GM18508 (cell line): Measurements from ENCODE around the gene KIF3A.

Experiments used
- ATAC-seq: cut with Tn5 transposase; IDR thresholded peaks from one replicate; pipeline ENCODE4 v1.9.1; 2021; ENCODE audit warnings: moderate number of reproducible peaks; ENCODE audit not compliant: insufficient read depth, unreplicated experiment

Gene KIF3A

DNA sequence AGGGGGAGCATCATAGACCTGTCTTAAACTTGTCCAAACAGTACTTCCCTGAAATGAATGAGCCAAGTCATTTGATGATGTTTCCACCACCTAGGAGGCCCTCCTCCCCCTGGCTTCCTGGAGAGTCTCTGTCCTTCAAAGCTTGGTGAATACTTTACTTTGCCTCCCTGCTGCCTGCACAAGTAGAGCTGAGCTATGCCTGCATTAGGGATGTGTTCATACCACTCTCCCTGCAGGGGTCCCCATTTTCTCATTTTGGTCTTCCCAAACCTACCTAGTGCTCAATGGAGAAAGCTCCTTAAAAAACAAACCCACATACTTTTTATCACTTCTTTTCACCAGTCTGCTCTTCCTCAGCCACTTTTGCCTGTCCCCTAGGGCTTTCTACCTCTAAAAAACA lies 17.6 kb upstream of the KIF3A start:
- ATAC-seq: no peak

- no peak for ATAC-seq
These were observed 16.8 kb upstream of the KIF3A start for GRCh38 chr5:132754111-132754510.

DNA sequence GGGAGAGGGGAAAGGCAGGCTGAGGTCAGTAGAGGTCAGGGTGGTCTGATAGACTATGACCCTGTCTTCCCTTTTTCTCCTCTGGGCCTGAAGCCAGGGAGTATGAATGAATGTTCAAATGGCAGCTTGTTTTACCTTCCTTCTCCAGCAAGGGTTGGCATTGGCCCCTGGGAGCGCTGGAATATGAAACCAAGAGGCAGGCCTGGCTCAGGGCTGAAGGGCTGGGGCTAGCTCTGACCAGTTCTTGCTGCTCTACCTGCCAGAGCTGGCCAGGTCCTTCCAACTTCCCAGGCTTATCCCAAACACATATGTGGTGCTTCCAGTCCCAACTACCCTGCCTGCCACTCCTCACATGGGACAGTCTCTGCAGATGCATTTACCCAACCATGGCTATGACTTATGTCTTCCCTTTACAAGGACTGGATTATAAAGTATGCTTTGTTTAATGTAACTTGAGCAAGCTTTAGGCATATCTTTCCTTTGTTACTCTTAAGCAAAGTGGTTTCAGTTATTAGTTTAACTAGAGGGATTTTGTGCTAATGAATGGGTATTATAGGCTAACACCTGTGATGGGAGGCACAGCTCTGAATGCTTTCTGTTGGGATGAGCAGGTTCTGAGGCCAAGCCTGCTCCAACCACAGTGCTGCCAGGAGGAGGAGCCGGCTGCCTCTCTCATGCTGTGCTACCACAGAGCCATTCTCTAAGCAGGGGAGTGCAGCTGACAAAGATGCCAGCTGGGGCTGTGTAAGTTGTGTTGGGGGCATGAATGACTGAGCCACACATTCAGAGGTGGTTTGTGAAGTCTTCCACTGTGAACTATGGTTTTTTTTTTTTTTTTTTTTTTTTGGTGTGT lies 16.0 kb upstream of the KIF3A start:
- no peak for ATAC-seq

DNA sequence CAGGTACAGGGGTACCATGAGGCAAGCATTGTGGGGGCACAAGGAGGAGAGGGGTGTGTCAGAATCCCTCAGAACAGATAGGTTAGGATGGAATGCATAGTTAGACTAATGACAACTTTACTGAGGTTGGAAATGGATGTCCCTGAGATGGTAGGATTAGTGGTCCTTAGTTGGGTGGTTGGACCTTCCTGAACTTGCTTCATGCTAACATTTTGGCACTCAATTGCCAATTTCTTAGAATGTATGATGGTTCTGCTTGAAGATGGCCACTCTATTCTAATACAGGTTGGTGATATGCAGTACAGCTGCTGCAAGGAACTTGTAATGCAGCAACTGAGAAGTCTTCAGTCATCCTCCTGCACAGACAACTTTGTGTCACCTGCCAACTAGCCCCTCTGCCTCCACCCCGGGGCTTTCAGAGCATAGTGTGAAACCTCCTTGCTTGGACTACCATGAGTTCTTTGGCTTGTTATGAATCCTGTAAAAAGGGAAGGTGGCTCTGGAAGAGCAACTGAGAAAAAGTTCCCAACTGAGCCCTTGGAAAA lies 15.3 kb upstream of the KIF3A start:
- no peak for ATAC-seq

- ATAC-seq: no peak
These were observed 14.7 kb upstream of the KIF3A start for GRCh38 chr5:132751971-132752580.

DNA sequence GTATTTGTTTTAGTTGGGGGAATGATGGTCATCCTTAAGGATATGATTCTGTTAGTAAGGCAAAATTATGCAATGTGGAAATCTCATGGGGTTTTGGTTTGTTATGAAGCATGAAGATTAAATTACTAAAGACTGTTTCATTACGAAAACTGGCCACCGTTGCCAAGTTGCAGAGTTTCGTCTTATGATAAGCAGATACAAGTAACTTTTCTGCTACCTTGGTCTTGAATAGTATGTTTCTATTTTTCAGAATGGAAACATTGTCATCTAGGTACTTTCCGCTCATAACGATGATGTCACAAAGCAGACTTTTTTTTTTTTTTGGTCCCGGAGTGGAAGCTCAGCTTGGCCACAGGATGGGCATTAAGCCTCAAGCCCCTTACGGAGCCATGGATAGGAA lies 14.1 kb upstream of the KIF3A start:
- peak; percentile 37 for ATAC-seq

DNA sequence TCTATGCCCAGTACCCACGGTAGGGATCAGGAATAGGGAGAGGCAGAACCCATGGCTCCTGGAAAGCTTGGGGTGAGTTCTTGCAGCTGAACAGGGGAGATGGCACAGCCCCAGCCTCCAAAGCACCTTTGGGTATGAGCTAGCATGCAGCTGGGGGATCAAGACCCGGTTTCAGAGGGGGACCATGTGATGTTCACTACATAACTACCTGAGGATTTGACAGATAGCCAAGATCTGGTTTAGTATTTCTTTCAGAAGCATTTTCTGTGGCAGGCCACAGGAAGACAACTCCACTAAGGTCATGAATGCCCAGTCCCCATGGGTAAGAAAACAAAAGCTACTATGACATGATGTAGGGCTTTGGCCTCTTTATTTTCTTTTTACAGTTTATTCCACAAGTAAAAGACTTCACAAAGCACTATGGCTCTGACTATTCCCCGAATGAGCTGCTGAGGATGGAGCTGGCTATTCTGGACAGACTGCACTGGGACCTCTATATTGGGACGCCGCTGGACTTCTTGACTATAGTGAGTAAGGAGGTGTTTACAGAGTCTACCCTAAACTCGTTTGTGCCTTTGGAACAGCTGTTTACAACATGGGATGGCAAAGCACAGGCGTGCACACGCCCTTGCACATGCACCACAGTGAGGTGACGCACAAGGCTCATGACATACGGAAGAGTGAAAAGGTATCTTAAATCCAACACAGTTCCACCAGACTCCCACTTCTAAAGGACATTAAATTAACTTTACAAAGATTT lies 13.3 kb upstream of the KIF3A start:
- ATAC-seq: no peak

DNA sequence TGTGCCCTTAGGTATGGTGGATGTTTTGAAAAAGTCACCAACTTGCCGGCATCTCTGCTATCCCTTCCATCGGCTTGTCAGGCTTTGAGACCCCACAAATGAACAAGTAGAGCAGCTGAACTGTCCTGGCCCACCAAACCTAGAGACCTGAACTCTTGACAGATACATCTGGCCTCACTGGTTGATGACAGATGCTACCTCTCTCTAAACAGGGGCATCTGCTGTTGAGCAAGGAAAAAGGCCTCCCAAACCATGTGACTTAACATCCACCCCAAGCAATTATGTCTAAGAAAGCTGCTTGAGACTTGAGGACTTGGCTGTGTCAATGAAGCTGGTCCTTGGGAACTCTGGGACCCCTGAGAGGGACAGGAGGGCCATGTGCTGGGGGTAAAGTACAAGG lies 12.2 kb upstream of the KIF3A start:
- no peak for ATAC-seq

GRCh38 chr5:132748522-132749000 lies 11.2 kb upstream of the KIF3A start:
- ATAC-seq: no peak

DNA sequence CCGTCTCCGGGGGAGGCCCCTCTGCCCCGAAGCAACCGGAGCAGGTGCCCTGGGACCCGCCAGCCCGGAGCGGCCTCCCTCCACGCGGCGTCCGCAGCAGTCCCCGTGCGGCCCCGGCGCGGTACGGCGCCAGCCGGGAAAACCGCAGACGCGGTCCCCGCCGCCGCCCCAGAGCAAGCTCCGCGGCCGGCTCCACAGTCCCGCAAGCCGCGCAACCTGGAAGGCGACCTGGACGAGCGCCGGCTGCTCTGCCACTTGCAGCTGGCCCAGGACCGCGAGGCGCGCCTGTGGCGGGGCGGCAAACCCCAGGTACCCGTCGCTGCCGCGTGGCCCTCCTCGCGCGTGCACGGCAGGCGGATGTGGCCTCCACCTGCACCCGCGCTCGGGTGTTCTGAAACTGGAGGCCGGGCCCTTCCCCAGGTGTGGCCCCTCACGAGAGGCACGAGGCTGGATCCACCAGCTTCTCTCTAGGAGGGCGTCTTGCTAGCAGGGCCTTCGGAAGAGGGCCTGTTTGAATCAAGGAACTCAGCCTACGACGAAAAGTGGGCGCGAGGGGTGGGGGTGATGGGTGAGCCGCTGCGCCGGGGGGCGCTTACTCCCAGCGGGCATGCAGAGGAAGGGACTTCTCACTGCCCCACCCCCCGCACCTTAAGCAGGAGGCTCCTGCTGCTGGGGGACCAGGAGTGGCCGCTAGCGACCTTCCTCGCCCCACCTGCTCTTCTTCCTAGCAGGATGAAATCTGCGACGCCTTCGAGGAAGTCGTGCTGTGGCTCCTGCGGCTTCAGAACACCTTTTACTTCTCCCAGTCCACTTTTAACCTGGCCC lies 10.5 kb upstream of the KIF3A start:
- no peak for ATAC-seq

GRCh38 chr5:132746954-132747615 lies 9.7 kb upstream of the KIF3A start, which contains the start of gene CCNI2:
TSS of gene CCNI2 (plus strand) at chr5:132747426. CDS start at chr5:132747496, 70 bp downstream.
- no peak for ATAC-seq

- ATAC-seq: no peak
These were observed 9.2 kb upstream of the KIF3A start for GRCh38 chr5:132746592-132746953.

DNA sequence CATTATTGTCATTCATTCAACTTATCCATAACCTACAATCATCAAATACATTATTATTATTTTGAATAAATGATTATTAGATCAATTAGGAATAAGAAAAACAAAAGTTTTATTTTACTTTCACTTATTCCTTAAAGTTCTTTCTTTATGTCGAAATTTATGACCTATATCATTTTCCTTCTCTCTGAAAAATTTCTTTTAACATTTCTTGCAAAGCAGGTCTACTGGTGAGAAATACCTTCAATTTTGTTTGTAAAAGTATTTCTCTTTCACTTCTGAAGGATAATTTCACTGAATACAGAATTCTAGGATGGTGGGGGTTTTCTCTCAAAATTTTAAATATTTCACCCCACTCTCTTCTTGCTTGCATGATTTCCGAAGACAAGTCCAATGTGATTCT lies 7.3 kb upstream of the KIF3A start:
- ATAC-seq: no peak

GRCh38 chr5:132742626-132743025 lies 5.3 kb upstream of the KIF3A start:
- ATAC-seq: no peak

GRCh38 chr5:132742158-132742557 lies 4.8 kb upstream of the KIF3A start:
- no peak for ATAC-seq

GRCh38 chr5:132739232-132739631 lies 1.9 kb upstream of the KIF3A start:
- no peak for ATAC-seq

- no peak for ATAC-seq
These were observed 786 bp upstream of the KIF3A start for GRCh38 chr5:132737982-132738681.

DNA sequence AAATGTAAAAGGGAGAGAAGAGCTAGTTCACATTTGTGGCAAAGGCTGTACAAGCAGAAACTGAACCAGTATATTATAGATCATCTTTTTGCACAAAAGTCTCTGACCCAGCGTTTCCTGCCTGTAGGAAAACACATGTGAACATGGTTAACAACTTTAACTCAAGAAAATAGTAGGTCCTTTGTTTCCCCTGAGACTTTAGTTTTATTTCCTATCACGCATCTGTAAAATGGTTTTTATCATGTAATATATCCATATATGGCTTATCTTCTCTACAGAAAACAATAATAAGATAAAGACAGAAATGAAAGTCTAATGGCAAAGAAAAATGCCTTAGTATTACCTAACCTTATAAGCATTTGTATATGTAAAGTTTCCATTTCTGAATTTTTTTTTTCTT lies 2.7 kb downstream of the KIF3A start:
- ATAC-seq: no peak
